Activated naive CD4-positive, alpha-beta T cell treated with anti-CD3 and anti-CD28 coated beads, Interleukin-2, amount 50 U/mL, for 16 hours (primary cell): ENCODE measurements around the gene OTUD5.
"Not testable (repeated sequence)": the region's sequence is repeated elsewhere in the genome, so short reads cannot be mapped to it uniquely, and the experiment has no call there.

Experiments used
- DNase-seq: peaks from one replicate; pipeline ENCODE4 v3.0.0-alpha.2; 2020

The OTUD5 gene

DNA sequence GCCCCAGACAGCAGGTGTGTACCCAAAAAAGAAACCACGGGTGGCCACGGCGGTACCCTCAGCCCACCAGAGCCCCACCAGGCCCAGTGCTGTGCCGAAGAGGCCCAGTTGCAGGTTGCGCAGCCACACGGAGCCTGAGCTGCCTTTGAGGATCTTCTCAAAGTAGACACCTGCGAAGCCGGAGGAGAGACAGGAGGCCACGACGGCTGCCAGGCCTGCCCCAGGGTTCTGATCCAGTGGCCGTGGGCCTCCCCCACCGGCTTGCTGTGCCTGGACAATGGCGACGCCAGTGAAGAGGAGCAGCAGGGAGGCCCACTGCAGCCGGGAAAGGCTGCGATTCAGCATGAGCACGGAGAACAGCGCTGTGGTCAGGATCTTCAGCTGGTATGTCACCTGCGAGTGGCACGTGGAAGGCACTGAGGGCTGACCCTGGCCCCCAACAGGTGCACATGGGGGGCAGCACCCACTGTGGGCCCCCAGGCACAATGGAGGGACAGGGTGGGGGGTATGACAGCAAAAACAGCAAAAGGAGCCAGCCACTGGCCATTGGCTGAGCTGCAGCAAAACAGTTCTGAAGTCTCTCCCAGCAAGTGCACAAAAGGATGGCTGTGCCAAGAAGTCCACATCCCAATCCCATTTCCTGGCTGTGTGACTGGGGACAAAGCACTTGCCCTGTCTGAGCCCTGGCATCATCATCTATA, 52.2 kb downstream of the OTUD5 start:
- DNase-seq, result no peak

- no peak for DNase-seq
These were observed 52.8 kb downstream of the OTUD5 start for GRCh38 chrX:48904626-48905025.

DNA sequence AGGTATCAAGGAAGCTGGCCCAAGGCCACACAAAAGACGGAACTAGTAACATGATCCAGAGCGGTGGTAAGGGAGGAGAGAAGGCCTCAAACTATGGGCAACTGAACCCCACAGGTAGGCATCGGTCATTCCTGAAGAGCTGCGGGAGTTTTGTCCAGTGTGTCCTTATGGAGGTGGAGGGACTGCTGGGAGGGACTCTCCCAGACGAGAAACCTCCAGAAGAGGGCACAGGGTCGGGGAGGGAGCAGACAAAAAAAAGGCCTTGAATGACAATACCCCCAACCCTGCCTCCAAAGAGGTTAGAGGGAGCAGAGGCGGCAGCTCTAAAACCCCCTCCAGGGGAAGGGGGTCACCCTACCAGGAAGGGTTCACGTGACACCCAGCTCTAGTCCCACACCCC, 53.2 kb downstream of the OTUD5 start:
- no peak for DNase-seq

- no peak for DNase-seq
These were observed 54.1 kb downstream of the OTUD5 start for GRCh38 chrX:48903290-48903689.

DNA sequence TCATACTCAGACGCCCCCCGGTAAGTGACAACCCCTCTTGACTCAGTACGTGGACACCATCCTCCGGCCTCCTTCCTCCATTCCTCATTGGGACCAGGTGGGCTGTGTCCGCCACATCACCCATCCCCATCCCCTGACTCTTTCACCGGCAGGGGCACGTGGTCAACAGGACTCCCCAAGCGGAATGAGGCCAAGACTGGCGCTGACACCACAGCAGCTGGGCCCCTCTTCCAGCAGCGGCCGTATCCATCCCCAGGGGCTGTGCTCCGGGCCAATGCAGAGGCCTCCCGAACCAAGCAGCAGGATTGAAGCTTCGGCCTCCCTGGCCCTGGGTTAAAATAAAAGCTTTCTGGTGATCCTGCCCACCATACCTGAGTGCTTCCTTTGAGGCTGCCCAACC, 54.6 kb downstream of the OTUD5 start:
- no peak for DNase-seq

DNA sequence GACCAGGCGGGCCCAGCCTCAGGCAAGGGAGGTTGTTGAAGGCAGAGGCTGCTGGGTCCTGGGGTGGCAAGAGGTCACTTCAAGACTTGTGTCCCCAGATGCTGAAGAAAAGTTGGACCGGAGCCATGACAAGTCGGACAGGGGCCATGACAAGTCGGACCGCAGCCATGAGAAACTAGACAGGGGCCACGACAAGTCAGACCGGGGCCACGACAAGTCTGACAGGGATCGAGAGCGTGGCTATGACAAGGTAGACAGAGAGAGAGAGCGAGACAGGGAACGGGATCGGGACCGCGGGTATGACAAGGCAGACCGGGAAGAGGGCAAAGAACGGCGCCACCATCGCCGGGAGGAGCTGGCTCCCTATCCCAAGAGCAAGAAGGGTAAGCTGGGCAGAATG, 55.3 kb downstream of the OTUD5 start:
- no peak for DNase-seq

GRCh38 chrX:48901069-48901468, 56.3 kb downstream of the OTUD5 start:
- DNase-seq, result no peak

DNA sequence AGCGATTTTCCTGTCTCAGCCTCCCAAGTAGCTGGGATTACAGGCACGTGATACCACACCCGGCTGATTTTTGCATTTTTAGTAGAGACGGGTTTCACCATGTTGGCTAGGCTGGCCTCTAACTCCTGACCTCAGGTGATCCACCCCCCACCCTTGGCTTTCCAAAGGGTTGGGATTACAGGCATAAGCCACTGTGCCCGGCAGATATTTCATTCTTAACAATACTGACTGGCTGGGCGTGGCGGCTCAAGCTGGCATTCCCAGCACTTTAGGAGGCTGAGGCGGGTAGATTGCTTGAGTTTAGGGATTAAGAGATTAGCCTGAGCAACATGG, 58.4 kb downstream of the OTUD5 start:
- no peak for DNase-seq

DNA sequence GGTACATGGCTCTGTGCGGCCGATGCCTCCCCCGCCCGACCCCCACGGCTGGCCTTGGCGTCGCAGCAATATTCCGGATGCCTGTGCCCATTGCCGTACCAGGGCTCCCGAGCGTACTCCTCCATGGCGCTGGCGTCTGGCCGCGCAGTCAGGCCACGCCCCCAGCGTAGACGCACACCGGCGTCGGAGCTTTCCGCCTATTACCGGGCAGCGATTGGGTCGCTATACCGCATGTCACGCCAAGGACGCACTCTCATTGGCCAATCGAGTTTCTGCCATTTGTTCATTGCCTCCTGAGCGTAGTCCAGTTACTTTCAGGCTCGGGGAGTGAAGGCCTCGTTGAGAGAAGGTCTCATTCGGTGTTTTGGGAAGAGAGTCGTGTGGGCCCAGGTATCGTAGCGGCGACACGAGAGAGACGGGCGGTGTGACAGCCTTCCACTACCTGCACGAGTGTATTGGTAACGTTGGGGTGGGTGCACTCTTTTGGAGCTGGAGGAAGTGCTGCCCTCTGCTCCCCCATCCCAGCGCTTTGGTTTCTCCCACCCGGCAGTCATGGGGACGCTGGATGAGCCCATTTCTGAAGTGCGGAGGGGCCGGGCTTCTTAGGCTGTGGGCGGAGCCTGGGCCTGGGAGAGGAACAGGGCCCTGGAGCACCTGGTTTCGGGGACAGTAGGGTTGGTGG, 59.6 kb downstream of the OTUD5 start, which contains the start of the genes PQBP1 and TIMM17B:
Gene PQBP1, plus strand, starts transcription at position 306 of the 682 bp plus-strand sequence. CDS start 580 bp downstream, outside the sequence.
Gene TIMM17B, minus strand, starts transcription at position 144 of the 682 bp plus-strand sequence. Its CDS starts 19 bp downstream, at position 125.
- DNase-seq, result peak; percentile 87

- peak; percentile 62 for DNase-seq
These were observed 60.2 kb downstream of the OTUD5 start for GRCh38 chrX:48897157-48897624.

DNA sequence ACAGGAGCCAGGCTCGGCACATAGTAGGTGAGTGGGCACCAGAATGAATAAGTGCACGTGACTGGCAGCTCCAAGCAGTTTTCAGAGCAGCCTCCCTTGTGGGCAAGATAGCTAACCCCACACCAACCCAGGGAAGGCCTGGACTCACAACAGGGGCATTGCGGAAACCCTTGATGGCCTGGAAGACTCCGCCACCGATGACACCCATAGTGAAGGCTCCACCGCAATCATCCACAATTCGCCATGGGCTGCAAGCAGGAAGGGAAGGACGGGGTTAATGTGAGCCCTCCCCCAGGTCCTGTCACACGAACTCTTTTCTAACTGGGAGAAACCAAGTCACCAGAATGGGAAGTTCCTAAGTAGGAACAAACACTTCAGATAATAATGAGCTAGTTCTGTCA, 60.8 kb downstream of the OTUD5 start:
- no peak for DNase-seq

GRCh38 chrX:48894891-48895290, 62.5 kb downstream of the OTUD5 start:
- no peak for DNase-seq

- no peak for DNase-seq
These were observed 63.7 kb downstream of the OTUD5 start for GRCh38 chrX:48893556-48894348.

DNA sequence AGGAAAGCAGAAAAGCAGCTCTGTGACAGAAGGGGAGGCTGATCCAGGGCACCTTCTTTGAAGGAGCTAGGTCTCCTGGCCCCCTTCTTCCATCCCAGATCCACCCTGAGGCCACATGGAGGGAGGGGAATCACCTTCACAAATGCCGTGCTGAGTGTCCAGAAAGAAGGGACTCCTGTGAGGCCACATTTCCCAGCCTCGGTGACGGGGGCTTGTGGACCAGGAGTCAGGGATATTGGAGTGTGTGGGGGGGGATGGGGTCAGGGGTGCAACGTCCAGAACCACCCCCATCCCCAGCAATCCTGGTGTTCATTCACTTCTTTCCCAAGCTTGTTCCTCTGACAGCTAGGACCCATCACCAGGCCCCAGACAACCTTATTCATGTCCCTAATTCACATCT, 64.5 kb downstream of the OTUD5 start:
- no peak for DNase-seq

DNA sequence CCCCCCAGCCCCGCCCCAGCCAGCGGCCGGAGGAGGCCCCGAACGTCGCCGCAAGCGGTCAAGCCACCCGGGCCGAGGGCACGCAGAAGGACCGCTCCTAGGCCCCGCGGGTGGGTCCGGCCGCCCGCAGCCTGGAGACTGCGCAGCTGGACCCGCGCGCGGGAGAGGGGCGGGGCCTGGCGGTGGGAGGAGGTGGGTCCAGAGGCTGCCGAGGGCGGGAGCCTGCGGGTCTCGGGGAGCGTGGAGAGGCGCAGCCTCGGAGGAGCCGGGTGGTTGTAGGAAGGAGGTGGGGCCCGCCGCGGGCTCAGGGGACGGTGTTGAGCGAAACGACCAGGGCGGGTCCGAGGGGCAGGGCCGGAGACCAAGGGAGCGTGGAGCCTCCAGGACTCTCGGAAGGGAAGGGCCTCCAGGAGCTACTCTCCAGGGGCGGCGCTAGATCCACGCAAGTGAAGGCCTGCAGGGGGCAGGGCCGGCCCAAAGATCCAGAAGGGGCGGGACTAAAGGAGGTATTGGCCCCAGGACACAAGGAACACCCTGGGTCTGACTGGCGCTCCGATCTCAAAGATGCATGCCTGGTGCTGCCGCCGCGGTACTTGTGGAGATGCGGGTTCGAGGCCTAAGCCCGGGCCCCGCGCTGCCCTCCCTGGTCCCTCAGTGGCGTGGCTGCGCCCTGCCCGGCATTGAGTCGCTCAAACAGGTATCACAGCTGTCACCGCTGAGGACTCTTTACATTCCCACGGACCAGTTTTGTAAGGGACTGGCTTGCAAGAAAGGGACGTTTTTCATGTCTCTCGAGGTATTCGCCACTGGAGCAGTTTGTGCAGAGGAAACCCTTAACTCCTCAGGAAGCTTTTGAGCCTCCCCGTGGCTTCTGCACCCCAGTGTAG, 65.8 kb downstream of the OTUD5 start:
- peak; percentile 74 for DNase-seq

- no peak for DNase-seq
These were observed 66.4 kb downstream of the OTUD5 start for GRCh38 chrX:48890934-48891401.

- peak; percentile 29 for DNase-seq
These were observed 67.0 kb downstream of the OTUD5 start for GRCh38 chrX:48890296-48890925.

GRCh38 chrX:48886586-48886985, 70.8 kb downstream of the OTUD5 start:
- not testable (repeated sequence) for DNase-seq

DNA sequence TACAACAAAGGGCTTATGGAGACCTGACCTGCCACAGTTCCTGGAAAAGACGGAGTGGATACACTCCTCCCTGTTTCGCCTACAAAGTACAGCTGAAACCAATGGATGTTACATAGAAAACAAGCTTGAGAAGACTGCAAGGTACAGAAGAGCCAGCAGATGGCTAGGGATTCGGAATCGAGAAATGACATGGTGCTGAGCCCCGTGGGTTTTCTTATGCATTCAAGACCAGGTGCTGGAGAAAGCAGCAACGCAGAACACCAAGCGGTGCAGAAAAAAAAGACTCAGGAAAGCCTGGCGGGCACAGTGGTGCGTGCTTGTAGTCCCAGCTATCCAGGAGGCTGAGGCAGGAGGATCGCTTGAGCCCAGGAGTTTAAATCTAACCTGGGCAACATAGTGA, 73.7 kb downstream of the OTUD5 start:
- DNase-seq, result no peak

DNA sequence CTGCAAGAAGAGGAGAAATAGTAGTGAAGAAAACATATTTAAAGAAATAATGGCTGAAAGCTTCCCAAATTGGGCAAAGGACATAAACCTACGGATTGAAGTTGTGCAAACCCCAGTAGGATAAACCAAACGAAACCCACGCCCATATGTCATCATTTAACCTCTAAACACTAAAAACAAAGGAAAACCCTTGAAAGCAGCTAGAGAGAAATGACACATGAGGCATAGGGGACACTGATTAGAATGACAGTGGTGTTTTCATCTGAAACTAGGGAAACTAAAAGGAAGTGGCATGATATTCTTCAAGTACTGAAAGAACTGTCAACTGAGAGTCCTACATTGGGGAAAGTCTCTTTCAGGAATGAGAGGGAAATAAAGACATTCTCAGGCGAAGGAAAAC, 80.5 kb downstream of the OTUD5 start:
- not testable (repeated sequence) for DNase-seq
